A549 (cell line): ENCODE data around the gene FCHO2.

Source experiments
- CTCF ChIP-seq: fragments of >200 bp; sonication (Bioruptor Twin); formaldehyde crosslinking; IDR thresholded peaks from 3 replicates; pipeline ENCODE4 v1.5.1; 2016
- EP300 ChIP-seq, 2 experiments: fragments of >200 bp; sonication (Bioruptor Twin); formaldehyde crosslinking; IDR thresholded peaks; 2 replicates in 1 of 2; 3 replicates in 1 of 2; pipeline ENCODE4 v1.6.1; 2016 to 2017
- MAFK ChIP-seq: fragments of 450-650 bp; IDR thresholded peaks from 2 replicates; pipeline ENCODE4 v1.6.1; 2014; ENCODE audit not compliant: partially characterized antibody
- MYC ChIP-seq: IDR thresholded peaks from 2 replicates; pipeline ENCODE4 v1.6.1; 2012; ENCODE audit warnings: mild to moderate bottlenecking, inconsistent platforms, low read length, improper control_type of control experiment, borderline replicate concordance
- RFX5 ChIP-seq: fragments of 450-650 bp; IDR thresholded peaks from 2 replicates; pipeline ENCODE4 v1.7.1; 2014; ENCODE audit warnings: antibody characterized with exemption, mild to moderate bottlenecking, moderate library complexity

GRCh38 chr5:73135021-73135420, 179.2 kb downstream of the FCHO2 start:
- TF ChIP-seq CTCF (no peak), MYC (no peak), EP300 (IDR thresholded peaks at IDR 0.05) (no peak), RFX5 (no peak), MAFK (no peak)
